ENCODE measurements around the gene KIAA1328. TPM values are rescaled to one million over a fixed set of nuclear protein-coding genes. Genes with fewer than 3 reads are reported as not detected.

KIAA1328 gene
- total RNA-seq, 4 donors from 2014 or later = 12.3 to 16.6 (median 13.1) TPM

GRCh38 chr18:36912887-36913286, 84.0 kb downstream of the KIAA1328 start:
- 85% methylated on average over 1 of the region's 1 CpG for WGBS
- no peaks in the 10 kb centered on the region for H3K36me3 ChIP-seq
- H3K4me3 ChIP-seq = no peak overlapping the region
- TF ChIP-seq POLR2AphosphoS5 (IDR thresholded peaks at IDR 0.05) (no peak), EP300 (IDR thresholded peaks at IDR 0.05) (no peak), POLR2A (IDR thresholded peaks at IDR 0.05; ENCODE audit: low read depth) (no peak), CTCF (IDR thresholded peaks at IDR 0.05) (no peak)
- no peaks in the 10 kb centered on the region for H3K4me1 ChIP-seq
- no peak overlapping the region for H3K27ac ChIP-seq (replicated peaks in 1 of 4)
- no peaks in the 10 kb centered on the region for H3K27me3 ChIP-seq
- intact Hi-C loops (cut with DNase I) = no loop called here
- no peak for DNase-seq (ENCODE audit: extremely low spot score)
- H3K9me3 ChIP-seq = no peaks in the 10 kb centered on the region

GRCh38 chr18:36917907-36918306, 89.0 kb downstream of the KIAA1328 start:
- H3K4me1 ChIP-seq = no peaks in the 10 kb centered on the region
- DNase-seq (ENCODE audit: extremely low spot score) = no peak
- H3K27ac ChIP-seq (replicated peaks in 1 of 4) = no peak overlapping the region
- intact Hi-C loops (cut with DNase I) = no loop called here
- no peaks in the 10 kb centered on the region for H3K9me3 ChIP-seq
- H3K36me3 ChIP-seq = no peaks in the 10 kb centered on the region
- TF ChIP-seq POLR2AphosphoS5 (IDR thresholded peaks at IDR 0.05) (no peak), POLR2A (IDR thresholded peaks at IDR 0.05; ENCODE audit: low read depth) (no peak), CTCF (IDR thresholded peaks at IDR 0.05) (no peak), EP300 (IDR thresholded peaks at IDR 0.05) (no peak)
- WGBS = 83% methylated on average over 3 of the region's 3 CpGs
- H3K4me3 ChIP-seq = no peak overlapping the region
- H3K27me3 ChIP-seq = no peaks in the 10 kb centered on the region

- Histone ChIP-seq H3K27me3 (no peaks in the 10 kb centered on the region), H3K4me1 (no peaks in the 10 kb centered on the region), H3K27ac (replicated peaks in 1 of 4) (no peak overlapping the region), H3K4me3 (no peak overlapping the region), H3K36me3 (peaks cover 0 to 9% (median 4%) of the 10 kb centered on the region in 4 donors), H3K9me3 (no peaks in the 10 kb centered on the region)
- TF ChIP-seq EP300 (IDR thresholded peaks at IDR 0.05) (no peak), CTCF (IDR thresholded peaks at IDR 0.05) (no peak), POLR2A (IDR thresholded peaks at IDR 0.05; ENCODE audit: low read depth) (no peak), POLR2AphosphoS5 (IDR thresholded peaks at IDR 0.05) (no peak)
- intact Hi-C loops (cut with DNase I) = no loop called here
- no peak for DNase-seq (ENCODE audit: extremely low spot score)
- 85% methylated on average over 2 of the region's 2 CpGs for WGBS
Measured at GRCh38 chr18:36929601-36930000, 100.7 kb downstream of the KIAA1328 start.

- WGBS = 96% methylated on average over 4 of the region's 4 CpGs
- H3K27me3 ChIP-seq = no peaks in the 10 kb centered on the region
- H3K36me3 ChIP-seq = peaks cover 0 to 9% (median 4%) of the 10 kb centered on the region in 4 donors
- TF ChIP-seq EP300 (IDR thresholded peaks at IDR 0.05) = no peak
- no peak for TF ChIP-seq POLR2AphosphoS5 (IDR thresholded peaks at IDR 0.05)
- TF ChIP-seq CTCF (IDR thresholded peaks at IDR 0.05) = no peak
- no peak for TF ChIP-seq POLR2A (IDR thresholded peaks at IDR 0.05; ENCODE audit: low read depth)
- no peaks in the 10 kb centered on the region for H3K4me1 ChIP-seq
- no peaks in the 10 kb centered on the region for H3K9me3 ChIP-seq
- H3K4me3 ChIP-seq = no peak overlapping the region
- no peak overlapping the region for H3K27ac ChIP-seq (replicated peaks in 1 of 4)
- intact Hi-C loops (cut with DNase I) = no loop called here
- no peak for DNase-seq (ENCODE audit: extremely low spot score)
Measured at GRCh38 chr18:36931106-36931505, 102.2 kb downstream of the KIAA1328 start.

GRCh38 chr18:36933552-36933951, 104.6 kb downstream of the KIAA1328 start:
- Histone ChIP-seq H3K27ac (replicated peaks in 1 of 4) (no peak overlapping the region), H3K36me3 (peaks cover 0 to 15% (median 4%) of the 10 kb centered on the region in 4 donors), H3K4me3 (no peak overlapping the region), H3K27me3 (no peaks in the 10 kb centered on the region), H3K4me1 (no peaks in the 10 kb centered on the region), H3K9me3 (peaks cover 0 to 4% (median 2%) of the 10 kb centered on the region in 4 donors)
- TF ChIP-seq EP300 (IDR thresholded peaks at IDR 0.05) (no peak), POLR2AphosphoS5 (IDR thresholded peaks at IDR 0.05) (no peak), POLR2A (IDR thresholded peaks at IDR 0.05; ENCODE audit: low read depth) (no peak), CTCF (IDR thresholded peaks at IDR 0.05) (no peak)
- intact Hi-C loops (cut with DNase I) = no loop called here
- 100% methylated on average over 1 of the region's 2 CpGs for WGBS
- DNase-seq (ENCODE audit: extremely low spot score) = no peak
